SW 1271 (cell line): ENCODE results near the gene FOXK1.
"Not testable (repeated sequence)": the region's sequence is repeated elsewhere in the genome, so short reads cannot be mapped to it uniquely, and the experiment has no call there.

Source experiments
- DNase-seq, 2 experiments: peaks; one replicate each; lab custom pipeline; 2025; lab: John Stamatoyannopoulos, UW

FOXK1 gene

GRCh38 chr7:4786015-4786414 lies 103.9 kb downstream of the FOXK1 start:
- no peak for DNase-seq

- DNase-seq: no peak
Measured at GRCh38 chr7:4787541-4787940, 105.4 kb downstream of the FOXK1 start.

GRCh38 chr7:4787947-4788626 lies 106.0 kb downstream of the FOXK1 start:
- no peak for DNase-seq

- no peak for DNase-seq
Measured at GRCh38 chr7:4788627-4789189, 106.6 kb downstream of the FOXK1 start.

- no peak for DNase-seq
Measured at GRCh38 chr7:4789194-4790077, 107.3 kb downstream of the FOXK1 start.

GRCh38 chr7:4790078-4790465 lies 108.0 kb downstream of the FOXK1 start:
- no peak for DNase-seq

GRCh38 chr7:4790516-4790991 lies 108.5 kb downstream of the FOXK1 start:
- no peak for DNase-seq

- no peak for DNase-seq
Measured at GRCh38 chr7:4791101-4791737, 109.1 kb downstream of the FOXK1 start.

- peak in 1 of 2 experiments; percentile 27 for DNase-seq
Measured at GRCh38 chr7:4791738-4792536, 109.8 kb downstream of the FOXK1 start.

GRCh38 chr7:4792537-4793126 lies 110.5 kb downstream of the FOXK1 start:
- DNase-seq: no peak

GRCh38 chr7:4793385-4793993 lies 111.4 kb downstream of the FOXK1 start:
- DNase-seq: not testable (repeated sequence)

GRCh38 chr7:4794171-4794570 lies 112.1 kb downstream of the FOXK1 start:
- DNase-seq: not testable (repeated sequence)

- DNase-seq: no peak
Measured at GRCh38 chr7:4794591-4795350, 112.7 kb downstream of the FOXK1 start.

- DNase-seq: no peak
Measured at GRCh38 chr7:4796453-4796852, 114.4 kb downstream of the FOXK1 start.

GRCh38 chr7:4797858-4798705 lies 116.0 kb downstream of the FOXK1 start:
- peak in 1 of 2 experiments; percentile 24 for DNase-seq

GRCh38 chr7:4798706-4799235 lies 116.7 kb downstream of the FOXK1 start:
- DNase-seq: no peak

- DNase-seq: no peak
Measured at GRCh38 chr7:4799508-4800268, 117.6 kb downstream of the FOXK1 start.

GRCh38 chr7:4800487-4800886 lies 118.4 kb downstream of the FOXK1 start:
- DNase-seq: no peak
